Activated CD4-positive, alpha-beta T cell treated with anti-CD3 and anti-CD28 coated beads, Interleukin-2, amount 10 ng/mL, durations not matched to agents 7 days and 5 days (primary cell): Measurements from ENCODE around the gene CCDC177. TPM values are rescaled to one million over a fixed set of nuclear protein-coding genes. Genes with fewer than 3 reads are reported as not detected.

Source experiments
- CTCF ChIA-PET: fragments of 350-600 bp; sonication (Branson Sonifier 250); formaldehyde crosslinking; loops from one replicate; lab custom pipeline; 2021; ENCODE audit warnings: antibody characterized with exemption; lab: Charles Lee
- POLR2A ChIA-PET: fragments of 350-600 bp; sonication (Branson Sonifier 250); formaldehyde crosslinking; loops from one replicate; lab custom pipeline; 2021; ENCODE audit warnings: antibody characterized with exemption; lab: Charles Lee
- DNase-seq: peaks from one replicate; pipeline ENCODE4 v3.0.0-alpha.2; 2020
- H3K27ac Mint-ChIP-seq: one replicate; pipeline ENCODE4 v1.8.0; 2021; ENCODE audit warnings: mild to moderate bottlenecking, moderate library complexity, mixed read lengths
- H3K27me3 Mint-ChIP-seq: one replicate; pipeline ENCODE4 v1.8.0; 2021; ENCODE audit warnings: mixed read lengths
- H3K36me3 Mint-ChIP-seq: one replicate; pipeline ENCODE4 v1.8.0; 2021; ENCODE audit warnings: low read depth, mixed read lengths
- H3K4me1 Mint-ChIP-seq: one replicate; pipeline ENCODE4 v1.8.0; 2021; ENCODE audit warnings: mixed read lengths
- H3K4me3 Mint-ChIP-seq: one replicate; pipeline ENCODE4 v1.8.0; 2021; ENCODE audit warnings: mild to moderate bottlenecking, moderate library complexity, mixed read lengths
- H3K9me3 Mint-ChIP-seq: one replicate; pipeline ENCODE4 v1.8.0; 2021; ENCODE audit warnings: mixed read lengths
- total RNA-seq, 2 experiments: library from RNA; stranded (reverse); gene quantifications; one replicate each; pipeline ENCODE4 v1.2.3, GENCODE V29; 2021

Gene CCDC177
- total RNA-seq, 2 experiments from 2014 or later, result not detected

- H3K27ac Mint-ChIP-seq, result no peak overlapping the region
- no peaks in the 10 kb centered on the region for H3K36me3 Mint-ChIP-seq
- no peaks in the 10 kb centered on the region for H3K4me1 Mint-ChIP-seq
- H3K9me3 Mint-ChIP-seq, result no peaks in the 10 kb centered on the region
- ChIA-PET CTCF (no interaction called here), POLR2A (no interaction called here)
- peaks cover 35% of the 10 kb centered on the region for H3K27me3 Mint-ChIP-seq
- DNase-seq, result no peak
- no peak overlapping the region for H3K4me3 Mint-ChIP-seq
These were observed 41.9 kb downstream of the CCDC177 start for GRCh38 chr14:69532561-69533340.

GRCh38 chr14:69531135-69531534 lies 43.5 kb downstream of the CCDC177 start:
- CTCF ChIA-PET, result no interaction called here
- Mint-ChIP-seq H3K9me3 (no peaks in the 10 kb centered on the region), H3K27ac (no peak overlapping the region), H3K4me3 (no peak overlapping the region), H3K36me3 (no peaks in the 10 kb centered on the region), H3K4me1 (no peaks in the 10 kb centered on the region), H3K27me3 (peaks cover 25% of the 10 kb centered on the region)
- DNase-seq, result no peak
- POLR2A ChIA-PET, result no interaction called here

- Mint-ChIP-seq H3K27me3 (peaks cover 17% of the 10 kb centered on the region), H3K9me3 (no peaks in the 10 kb centered on the region), H3K36me3 (no peaks in the 10 kb centered on the region), H3K4me3 (no peak overlapping the region), H3K27ac (no peak overlapping the region), H3K4me1 (no peaks in the 10 kb centered on the region)
- DNase-seq, result no peak
- CTCF ChIA-PET, result no interaction called here
- POLR2A ChIA-PET, result no interaction called here
These were observed 44.6 kb downstream of the CCDC177 start for GRCh38 chr14:69530095-69530494.

GRCh38 chr14:69529563-69529962 lies 45.1 kb downstream of the CCDC177 start:
- H3K36me3 Mint-ChIP-seq, result no peaks in the 10 kb centered on the region
- H3K4me3 Mint-ChIP-seq, result no peak overlapping the region
- peaks cover 17% of the 10 kb centered on the region for H3K27me3 Mint-ChIP-seq
- CTCF ChIA-PET, result no interaction called here
- no peak for DNase-seq
- H3K9me3 Mint-ChIP-seq, result no peaks in the 10 kb centered on the region
- H3K27ac Mint-ChIP-seq, result no peak overlapping the region
- no peaks in the 10 kb centered on the region for H3K4me1 Mint-ChIP-seq
- POLR2A ChIA-PET, result no interaction called here

GRCh38 chr14:69528930-69529329 lies 45.7 kb downstream of the CCDC177 start:
- no peak for DNase-seq
- Mint-ChIP-seq H3K36me3 (no peaks in the 10 kb centered on the region), H3K4me1 (no peaks in the 10 kb centered on the region), H3K27me3 (peaks cover 17% of the 10 kb centered on the region), H3K4me3 (no peak overlapping the region), H3K27ac (no peak overlapping the region), H3K9me3 (no peaks in the 10 kb centered on the region)
- CTCF ChIA-PET, result interaction anchor here (1.0 kb wide), 1 partner anchor 40 kb away, joined by 3 read pairs; no protein-coding TSS in a partner anchor
- POLR2A ChIA-PET, result no interaction called here

- no peaks in the 10 kb centered on the region for H3K4me1 Mint-ChIP-seq
- H3K9me3 Mint-ChIP-seq, result no peaks in the 10 kb centered on the region
- DNase-seq, result no peak
- H3K27ac Mint-ChIP-seq, result no peak overlapping the region
- ChIA-PET POLR2A (no interaction called here), CTCF (interaction anchor here (1.0 kb wide), 1 partner anchor 39 kb away, joined by 3 read pairs; no protein-coding TSS in a partner anchor)
- H3K4me3 Mint-ChIP-seq, result no peak overlapping the region
- peaks cover 14% of the 10 kb centered on the region for H3K27me3 Mint-ChIP-seq
- H3K36me3 Mint-ChIP-seq, result no peaks in the 10 kb centered on the region
These were observed 46.5 kb downstream of the CCDC177 start for GRCh38 chr14:69528143-69528542.

- H3K27ac Mint-ChIP-seq, result no peak overlapping the region
- POLR2A ChIA-PET, result no interaction called here
- H3K36me3 Mint-ChIP-seq, result no peaks in the 10 kb centered on the region
- CTCF ChIA-PET, result no interaction called here
- H3K4me3 Mint-ChIP-seq, result no peak overlapping the region
- no peaks in the 10 kb centered on the region for H3K9me3 Mint-ChIP-seq
- no peak for DNase-seq
- H3K27me3 Mint-ChIP-seq, result peaks cover 14% of the 10 kb centered on the region
- H3K4me1 Mint-ChIP-seq, result no peaks in the 10 kb centered on the region
These were observed 47.0 kb downstream of the CCDC177 start for GRCh38 chr14:69527635-69528034.

GRCh38 chr14:69525896-69526295 lies 48.8 kb downstream of the CCDC177 start:
- ChIA-PET POLR2A (no interaction called here), CTCF (interaction anchor here (1.0 to 1.3 kb wide), 2 partner anchors 19 to 49 kb away, joined by 3 to 5 read pairs; partner anchors contain the start of gene CCDC177)
- Mint-ChIP-seq H3K9me3 (no peaks in the 10 kb centered on the region), H3K4me3 (no peak overlapping the region), H3K27ac (no peak overlapping the region), H3K27me3 (peaks cover 11% of the 10 kb centered on the region), H3K36me3 (no peaks in the 10 kb centered on the region), H3K4me1 (no peaks in the 10 kb centered on the region)
- no peak for DNase-seq

GRCh38 chr14:69522026-69522425 lies 52.6 kb downstream of the CCDC177 start:
- POLR2A ChIA-PET, result no interaction called here
- Mint-ChIP-seq H3K27ac (no peak overlapping the region), H3K36me3 (no peaks in the 10 kb centered on the region), H3K4me1 (no peaks in the 10 kb centered on the region), H3K4me3 (no peak overlapping the region), H3K27me3 (peaks cover 12% of the 10 kb centered on the region), H3K9me3 (no peaks in the 10 kb centered on the region)
- CTCF ChIA-PET, result no interaction called here
- DNase-seq, result no peak

Other genes starting within 250 kb of the CCDC177 start
- 100 to 1,000 TPM; 278 to 334 TPM for gene ERH, start 176.6 kb downstream of the CCDC177 start, total RNA-seq
- gene SLC39A9, start 176.2 kb downstream of the CCDC177 start, total RNA-seq, result 10 to 100 TPM; 43.7 to 50.4 TPM
- under 1 TPM; 0.15 to 0.19 TPM for gene PLEKHD1, start 90.1 kb downstream of the CCDC177 start, total RNA-seq
- 10 to 100 TPM; 42.6 to 45.0 TPM for gene SUSD6, start 36.7 kb upstream of the CCDC177 start, total RNA-seq
- 100 to 1,000 TPM; 390 to 392 TPM for gene SRSF5, start 192.3 kb upstream of the CCDC177 start, total RNA-seq
- not detected for gene SLC10A1, start 222.4 kb upstream of the CCDC177 start, total RNA-seq